ENCODE data around the gene C1QL2.

The C1QL2 gene

DNA sequence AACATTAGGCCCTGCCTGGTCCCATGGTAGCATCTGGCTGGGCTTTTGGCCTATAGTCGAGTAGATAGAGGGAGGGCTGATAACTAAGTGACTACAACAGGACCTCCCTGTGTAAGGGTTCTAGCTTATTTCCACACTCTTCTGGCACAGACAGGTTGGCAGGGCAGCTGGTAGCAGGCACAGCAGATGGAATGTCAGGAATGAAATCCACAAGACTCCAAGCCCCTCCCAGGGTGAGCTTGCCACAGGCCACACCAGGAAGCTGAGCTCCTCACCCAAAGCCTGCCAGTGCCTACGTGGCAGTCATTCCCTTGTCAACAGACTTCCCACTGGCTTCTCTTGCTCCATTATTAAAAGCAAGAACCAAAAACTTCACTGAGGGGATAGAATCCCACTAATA lies 20.7 kb upstream of the C1QL2 start:
- no peak for DNase-seq (ENCODE audit: low read depth)

DNA sequence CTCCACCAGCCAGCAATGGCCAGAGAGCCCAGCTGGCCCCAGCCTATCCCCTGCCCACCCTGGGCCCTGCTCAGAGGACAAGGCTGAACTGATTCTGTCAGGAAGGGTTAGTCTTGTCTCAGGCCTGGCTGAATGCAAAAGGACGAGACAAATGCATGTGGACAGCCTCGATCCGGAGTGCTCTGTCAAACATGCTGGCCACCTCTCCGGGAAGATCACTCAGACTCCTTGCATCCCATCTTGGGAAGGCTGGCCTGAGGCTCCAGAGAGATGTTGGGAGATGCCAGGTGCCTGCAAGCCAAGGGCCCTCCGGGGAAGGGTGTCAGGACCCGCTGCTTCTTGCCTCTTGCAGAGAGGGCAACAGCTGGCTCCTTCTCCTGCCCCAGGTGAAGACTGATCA lies 20.2 kb upstream of the C1QL2 start:
- no peak for DNase-seq (ENCODE audit: low read depth)

DNA sequence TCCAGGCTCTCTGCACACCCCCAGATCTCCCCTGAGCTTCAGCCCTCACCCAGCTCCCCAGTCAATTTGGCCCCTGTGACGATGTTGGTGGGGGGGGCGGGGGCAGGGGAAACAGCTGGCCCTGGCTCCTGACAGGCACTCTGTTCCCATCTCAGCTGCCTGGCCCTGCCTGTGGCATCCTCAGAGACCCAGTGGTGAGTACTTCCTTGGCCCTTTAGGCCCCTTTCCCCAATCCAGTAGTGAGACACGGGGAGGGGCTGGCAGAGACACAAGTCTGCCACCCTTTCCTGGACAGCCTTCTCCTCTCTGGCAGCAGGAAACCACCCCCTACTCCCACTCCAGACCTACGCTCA lies 19.3 kb upstream of the C1QL2 start:
- DNase-seq (ENCODE audit: low read depth): no peak

GRCh38 chr2:119177171-119177837 lies 18.8 kb upstream of the C1QL2 start:
- no peak for DNase-seq (ENCODE audit: low read depth)

- no peak for DNase-seq (ENCODE audit: low read depth)
Observed at GRCh38 chr2:119175517-119175916, 17.0 kb upstream of the C1QL2 start.

DNA sequence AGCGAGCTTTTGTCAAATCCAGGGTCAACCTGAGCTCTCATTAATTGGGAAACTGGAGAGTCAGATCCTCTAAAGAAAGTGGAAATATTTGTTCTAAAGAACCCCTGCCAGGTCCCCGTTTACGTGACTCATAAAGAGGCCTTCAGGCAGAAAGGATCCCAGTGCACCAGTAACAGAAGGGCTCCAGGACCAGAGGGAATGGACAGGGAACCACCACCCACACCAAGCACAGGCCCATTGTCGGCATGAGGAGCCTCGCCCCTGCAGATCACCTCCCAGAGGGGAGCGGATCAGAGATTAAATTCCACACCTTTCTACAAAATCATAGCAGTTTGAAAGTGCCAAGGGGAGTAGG lies 16.4 kb upstream of the C1QL2 start:
- no peak for DNase-seq (ENCODE audit: low read depth)

GRCh38 chr2:119174216-119174992 lies 15.9 kb upstream of the C1QL2 start:
- peak; percentile 9 for DNase-seq (ENCODE audit: low read depth)

DNA sequence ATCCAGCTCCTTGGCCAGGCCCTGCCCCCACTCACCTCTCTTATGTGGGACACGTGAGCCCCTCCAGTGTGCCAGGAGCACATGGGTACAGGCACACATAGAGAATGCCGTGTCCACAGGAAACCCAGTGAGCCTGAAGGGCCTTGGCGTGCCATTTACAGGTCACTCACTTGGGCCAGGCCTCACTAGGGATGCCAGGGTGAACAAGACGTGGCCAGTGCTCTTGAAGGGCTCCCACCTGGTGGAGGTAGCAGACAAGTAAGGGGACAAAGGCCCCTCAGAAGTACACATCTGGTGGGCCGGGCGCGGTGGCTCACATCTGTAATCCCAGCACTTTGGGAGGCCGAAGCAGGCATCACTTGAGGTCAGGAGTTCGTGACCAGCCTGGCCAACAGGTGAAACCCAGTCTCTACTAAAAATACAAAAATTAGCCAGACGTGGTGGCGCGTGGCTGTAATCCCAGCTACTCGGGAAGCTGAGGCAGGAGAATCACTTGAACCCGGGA lies 15.1 kb upstream of the C1QL2 start:
- DNase-seq (ENCODE audit: low read depth): no peak

DNA sequence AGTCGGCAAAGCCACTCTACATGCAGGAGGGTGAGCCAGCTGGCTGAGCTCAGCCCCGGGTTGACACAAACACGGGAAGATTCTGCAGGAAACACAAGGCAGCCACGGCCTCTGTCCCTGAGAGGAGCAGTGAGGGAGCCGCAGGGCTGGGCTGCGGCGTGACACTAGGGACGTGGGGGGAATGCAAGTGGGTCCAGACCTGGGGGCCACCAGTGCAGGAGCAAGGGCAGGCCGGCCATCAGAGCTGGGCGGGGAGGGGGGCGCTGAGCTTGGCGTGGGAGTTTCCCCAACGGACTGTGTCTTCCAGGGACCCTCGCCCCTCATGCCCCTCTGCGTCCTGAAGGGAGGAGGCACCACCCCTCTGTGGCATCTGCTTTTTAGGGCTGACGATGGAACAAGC lies 12.0 kb upstream of the C1QL2 start:
- no peak for DNase-seq (ENCODE audit: low read depth)

DNA sequence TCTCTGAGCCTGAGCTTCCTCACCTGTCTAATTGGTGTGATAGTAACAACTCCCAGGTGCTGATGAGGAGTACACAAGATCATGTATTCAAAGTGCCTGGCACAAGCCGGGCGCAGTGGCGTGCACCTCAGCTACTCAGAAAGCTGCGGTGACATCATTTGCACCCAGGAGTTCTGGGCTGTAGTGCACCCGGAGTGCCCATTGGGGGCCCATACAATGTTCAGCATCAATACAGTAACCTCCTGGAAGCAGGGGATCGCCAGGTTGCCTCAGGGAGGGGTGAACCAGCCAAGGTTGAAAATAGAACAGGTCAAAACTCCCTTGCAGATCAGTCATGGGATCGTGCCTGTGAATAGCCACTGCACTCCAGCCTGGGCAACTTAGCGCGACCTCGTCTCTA lies 11.2 kb upstream of the C1QL2 start:
- DNase-seq (ENCODE audit: low read depth): no peak

DNA sequence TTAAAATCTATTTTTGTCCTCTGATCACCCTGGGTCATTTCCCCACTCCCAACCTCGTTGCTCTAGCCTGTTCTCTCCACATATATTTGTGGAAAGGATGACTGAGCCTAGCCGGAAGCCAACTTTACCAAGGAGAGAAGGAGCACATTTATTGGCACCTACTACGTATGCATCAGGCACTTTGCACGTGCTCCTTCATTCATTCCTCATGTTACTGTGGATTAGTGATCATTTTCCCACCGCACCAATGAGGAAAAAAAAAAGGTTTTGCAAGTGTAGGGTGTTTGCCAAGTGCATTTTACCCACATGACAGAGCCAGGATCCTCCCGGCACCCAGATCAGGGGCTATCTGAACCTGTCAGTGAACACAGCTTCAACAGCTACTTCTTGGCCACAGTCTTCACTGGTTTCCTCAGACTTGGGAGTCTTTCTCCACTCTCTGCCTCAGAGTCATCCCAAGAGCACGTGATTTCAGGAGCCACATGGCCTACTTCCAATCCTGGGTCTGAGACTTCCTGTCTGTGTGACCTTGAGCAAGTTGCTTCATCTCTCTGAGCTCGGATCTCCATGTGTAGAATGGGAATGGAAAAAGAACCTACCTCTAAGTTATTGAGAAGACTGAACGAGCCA lies 1.9 kb upstream of the C1QL2 start:
- no peak for DNase-seq (ENCODE audit: low read depth)

- DNase-seq (ENCODE audit: low read depth): no peak
Observed at GRCh38 chr2:119157850-119158511, 570 bp downstream of the C1QL2 start.

GRCh38 chr2:119156891-119157773 lies 1.4 kb downstream of the C1QL2 start:
- no peak for DNase-seq (ENCODE audit: low read depth)

GRCh38 chr2:119156105-119156890 lies 2.3 kb downstream of the C1QL2 start:
- DNase-seq (ENCODE audit: low read depth): no peak

- no peak for DNase-seq (ENCODE audit: low read depth)
Observed at GRCh38 chr2:119155633-119156032, 2.9 kb downstream of the C1QL2 start.

DNA sequence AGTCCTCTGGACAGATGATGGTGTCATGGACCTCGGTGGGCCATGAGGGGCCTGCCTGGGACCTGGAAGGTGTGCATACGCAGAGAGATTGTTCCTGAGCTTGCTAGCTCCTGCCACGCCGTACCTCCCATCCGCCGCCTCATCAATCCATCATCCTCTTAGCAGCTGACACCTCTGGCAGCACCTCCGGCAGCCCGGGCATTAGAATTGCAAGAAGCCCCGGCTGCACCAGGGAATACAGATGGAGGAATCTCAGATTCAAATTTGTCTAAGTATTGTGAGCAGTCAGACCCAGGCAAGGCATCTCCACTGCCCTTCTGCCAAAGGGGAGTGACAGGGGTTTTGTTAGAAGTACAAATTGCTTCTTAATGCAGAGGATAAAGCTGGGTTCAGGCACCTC lies 4.5 kb downstream of the C1QL2 start:
- DNase-seq (ENCODE audit: low read depth): no peak

DNA sequence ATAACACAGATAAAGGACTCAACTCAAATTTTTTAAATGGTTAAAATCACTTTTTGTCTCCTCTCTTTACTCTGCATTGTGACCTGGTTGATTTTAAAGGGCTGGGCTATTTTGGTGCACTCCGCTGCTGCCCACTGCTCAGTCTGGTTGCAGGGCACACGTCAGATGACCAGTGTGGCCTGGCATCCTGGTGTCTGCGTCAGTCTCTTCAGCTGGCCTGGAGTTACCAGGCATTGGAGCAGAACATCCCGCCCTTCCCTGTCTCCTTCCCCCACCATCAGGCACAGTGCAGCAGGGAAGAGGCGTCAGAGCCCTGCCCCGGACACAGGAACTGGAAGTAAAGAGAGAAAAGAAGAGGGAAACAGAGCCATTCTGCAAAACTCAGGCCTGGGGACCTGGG lies 8.9 kb downstream of the C1QL2 start:
- no peak for DNase-seq (ENCODE audit: low read depth)

- no peak for DNase-seq (ENCODE audit: low read depth)
Observed at GRCh38 chr2:119147776-119148715, 10.5 kb downstream of the C1QL2 start.

- DNase-seq (ENCODE audit: low read depth): no peak
Observed at GRCh38 chr2:119144806-119145205, 13.7 kb downstream of the C1QL2 start.

GRCh38 chr2:119142824-119143223 lies 15.7 kb downstream of the C1QL2 start:
- DNase-seq (ENCODE audit: low read depth): no peak
